GM12878 (cell line): ENCODE results near the gene HYCC2. TPM values are rescaled to one million over a fixed set of nuclear protein-coding genes. Genes with fewer than 3 reads are reported as not detected.

ENCODE experiments used
- ATAC-seq: fragments of 200-7000 bp; cut with Tn5 transposase; 3 replicates; pipeline ENCODE4 v1.9.1; 2020; ENCODE audit warnings: mild to moderate bottlenecking, moderate library complexity
- BruUV-seq: library from RNA; stranded (reverse); fragments of 400-500 nt; replicated peaks from 2 replicates; lab custom pipeline; 2021; lab: Mats Ljungman, UMichigan
- CTCF ChIA-PET: fragments of 300-600 bp; sonication (Branson Sonifier 250); formaldehyde crosslinking; extraction: SDS; loops from one replicate; lab custom pipeline; 2021; ENCODE audit warnings: inconsistent platforms; lab: Yijun Ruan, JAX
- POLR2A ChIA-PET: fragments of 350-600 bp; formaldehyde crosslinking; extraction: SDS; loops from one replicate; lab custom pipeline; 2021; ENCODE audit warnings: inconsistent platforms; lab: Charles Lee
- RAD21 ChIA-PET: fragments of 300-600 bp; sonication (Branson Sonifier 250); formaldehyde crosslinking; loops from one replicate; lab custom pipeline; 2023; ENCODE audit warnings: antibody characterized with exemption; ENCODE audit not compliant: unreplicated experiment; lab: Charles Lee
- SMC1A ChIA-PET: fragments of 300-600 bp; sonication (Branson Sonifier 250); formaldehyde crosslinking; loops from one replicate; lab custom pipeline; 2023; ENCODE audit not compliant: unreplicated experiment, uncharacterized antibody; lab: Charles Lee
- DNase-seq: peaks from one replicate; pipeline ENCODE4 v3.0.0-alpha.2; 2011; ENCODE audit warnings: low read depth, low spot score
- FAIRE-seq: peaks from 3 replicates; lab custom pipeline; 2011; peaks lifted over from hg19 to GRCh38; lab: Jason Lieb, UNC
- H2AFZ ChIP-seq: 2 replicates; pipeline ENCODE4 v1.6.0; 2011; ENCODE audit warnings: low read depth, low read length, control low read depth; ENCODE audit not compliant: control insufficient read depth
- H3K27ac ChIP-seq: 2 replicates; pipeline ENCODE4 v1.5.1; 2011; ENCODE audit warnings: control low read depth; ENCODE audit not compliant: control insufficient read depth, insufficient read depth
- H3K27me3 ChIP-seq, 2 experiments: replicated peaks in 1 of 2; 2 replicates each; pipeline versions ENCODE4 v1.6.0 to v1.6.1; 2011; ENCODE audit warnings: low read length in 1 of 2; ENCODE audit not compliant: control insufficient read depth in 2 of 2, insufficient read depth in 2 of 2
- H3K36me3 ChIP-seq, 2 experiments: 2 replicates each; pipeline ENCODE4 v1.5.1; 2011; ENCODE audit warnings: low read length in 1 of 2; ENCODE audit not compliant: control insufficient read depth in 2 of 2, insufficient read depth in 2 of 2
- H3K4me1 ChIP-seq: 2 replicates; pipeline ENCODE4 v1.6.1; 2011; ENCODE audit warnings: mild to moderate bottlenecking, low read length, moderate library complexity, mixed read lengths; ENCODE audit not compliant: control insufficient read depth, insufficient read depth
- H3K4me2 ChIP-seq: 2 replicates; pipeline ENCODE4 v1.6.0; 2011; ENCODE audit warnings: control low read depth; ENCODE audit not compliant: control insufficient read depth, insufficient read depth
- H3K4me3 ChIP-seq: fragments of 200-600 bp; sonication (generic); 2 replicates; pipeline ENCODE4 v1.5.1; 2016
- H3K79me2 ChIP-seq: 2 replicates; pipeline ENCODE4 v1.6.0; 2011; ENCODE audit warnings: low read length; ENCODE audit not compliant: control insufficient read depth, insufficient read depth
- H3K9ac ChIP-seq: 2 replicates; pipeline ENCODE4 v1.8.0; 2011; ENCODE audit warnings: low read length, control low read depth, mixed read lengths; ENCODE audit not compliant: control insufficient read depth, insufficient read depth
- H3K9me3 ChIP-seq: replicated peaks from 3 replicates; pipeline ENCODE4 v1.5.1; 2011; ENCODE audit warnings: mild to moderate bottlenecking, low read length; ENCODE audit not compliant: control insufficient read depth, insufficient read depth
- H4K20me1 ChIP-seq: 2 replicates; pipeline ENCODE4 v1.6.0; 2011; ENCODE audit not compliant: control insufficient read depth, insufficient read depth
- BMI1 ChIP-seq: fragments of 450-650 bp; IDR thresholded peaks from 2 replicates; pipeline ENCODE4 v1.6.1; 2016; ENCODE audit warnings: mild to moderate bottlenecking, moderate library complexity, borderline replicate concordance
- CHD4 ChIP-seq: fragments of 200-600 bp; sonication (generic); IDR thresholded peaks from 2 replicates; pipeline ENCODE4 v1.6.1; 2016; ENCODE audit warnings: mild to moderate bottlenecking
- EP300 ChIP-seq, 2 experiments: fragments of 150-350 bp in 1 of 2; IDR thresholded peaks; 2 replicates each; pipeline ENCODE4 v1.6.1; 2011 to 2012; ENCODE audit warnings: low read depth in 2 of 2, low read length in 2 of 2, borderline replicate concordance in 1 of 2, improper control_type of control experiment in 1 of 2, inconsistent platforms in 1 of 2; ENCODE audit not compliant: control insufficient read depth in 1 of 2
- HDAC2 ChIP-seq: fragments of 200-600 bp; sonication (generic); IDR thresholded peaks from 2 replicates; pipeline ENCODE4 v1.6.1; 2017
- MTA2 ChIP-seq: fragments of 450-650 bp; IDR thresholded peaks from 2 replicates; pipeline ENCODE4 v1.6.1; 2016; ENCODE audit warnings: low read depth, mild to moderate bottlenecking, moderate library complexity
- NFIC ChIP-seq: IDR thresholded peaks from 2 replicates; pipeline ENCODE4 v1.6.1; 2012; ENCODE audit warnings: low read depth, mild to moderate bottlenecking, inconsistent platforms, low read length, moderate library complexity
- NR2C2 ChIP-seq: IDR thresholded peaks from 2 replicates; pipeline ENCODE4 v1.6.1; 2011; ENCODE audit warnings: borderline replicate concordance, low read depth; ENCODE audit not compliant: control insufficient read depth, insufficient read length
- RAD21 ChIP-seq: IDR thresholded peaks from 2 replicates; pipeline ENCODE4 v1.6.1; 2011; ENCODE audit warnings: mild to moderate bottlenecking, low read depth, low read length, moderate library complexity; ENCODE audit not compliant: insufficient read depth
- REST ChIP-seq: IDR thresholded peaks from 2 replicates; pipeline ENCODE4 v1.6.1; 2012; ENCODE audit warnings: mild to moderate bottlenecking, low read depth, low read length
- TCF3 ChIP-seq: IDR thresholded peaks from 2 replicates; pipeline ENCODE4 v1.6.1; 2012; ENCODE audit warnings: low read depth, mild to moderate bottlenecking, low read length, borderline replicate concordance; ENCODE audit not compliant: insufficient read depth
- USF1 ChIP-seq: IDR thresholded peaks from 2 replicates; pipeline ENCODE4 v1.6.1; 2011; ENCODE audit warnings: borderline replicate concordance, low read depth, mild to moderate bottlenecking, moderate library complexity, mixed read lengths, low read length; ENCODE audit not compliant: insufficient read depth; ENCODE audit errors: extremely low read length
- ZBTB40 ChIP-seq: fragments of 450-650 bp; IDR thresholded peaks from 2 replicates; pipeline ENCODE4 v1.6.1; 2016; ENCODE audit warnings: mild to moderate bottlenecking, moderate library complexity, borderline replicate concordance
- ZNF622 ChIP-seq: fragments of 450-650 bp; IDR thresholded peaks from 2 replicates; pipeline ENCODE4 v1.6.1; 2017; ENCODE audit warnings: mild to moderate bottlenecking, inconsistent platforms
- WGBS: methylation state at CpG from one replicate; pipeline ENCODE4 v1.1.6; 2016; ENCODE audit warnings: low lambda C conversion rate; ENCODE audit not compliant: insufficient replicate concordance, insufficient coverage; ENCODE audit errors: missing lambda C conversion rate; 5-methylcytosine and 5-hydroxymethylcytosine counted together
- in situ Hi-C: fragments of 300-500 bp; cut with MboI; formaldehyde crosslinking; loops from 9 replicates; pipeline ENCODE4 v1.14.3; 2018; ENCODE audit warnings: mixed read lengths
- intact Hi-C: fragments of 100-400 bp; cut with micrococcal nuclease; formaldehyde crosslinking; loops from one replicate; pipeline ENCODE4 v1.14.2; 2022; ENCODE audit not compliant: unreplicated experiment
- polyA plus RNA-seq, 11 experiments: library from polyadenylated mRNA; depleted of rRNA in 4 of 11; unstranded in 6 of 11; stranded (reverse) in 5 of 11; fragments of >200 nt; fragmentation: Nextera tagmentation in 4 of 11; fragmentation: Illumina TruSeq in 1 of 11; extraction: Ambion mirVana in 4 of 11; extraction: Trizol in 1 of 11; gene quantifications; 1 replicate in 1 of 11; 2 replicates in 10 of 11; pipeline versions ENCODE4 v1.2.1 to v1.2.3, GENCODE V29; 2011 to 2016; ENCODE audit warnings: inconsistent platforms in 2 of 11, missing spikeins in 2 of 11, low read depth in 1 of 11
- total RNA-seq, 4 experiments: library from RNA; depleted of rRNA in 3 of 4; stranded (reverse); fragments of >200 nt in 3 of 4; fragmentation: Illumina TruSeq in 1 of 4; extraction: Trizol in 1 of 4; gene quantifications; 2 replicates each; pipeline versions ENCODE4 v1.2.1 to v1.2.3, GENCODE V29; 2013 to 2021

Gene HYCC2
- total and polyA plus RNA-seq, 10 of the 15 experiments (the other 5 are each of a cell fraction or from before 2014, with no cell fraction given): 3.4 to 17.4 (median 8.0) TPM

- BruUV-seq: no TSS peak
- H3K36me3 ChIP-seq: no peaks in the 10 kb centered on the region
- DNase-seq (no peak), ATAC-seq (peak; percentile 39), FAIRE-seq (no peak)
- intact Hi-C loops (loop anchor here (2.0 to 5.0 kb wide), 5 partner anchors 46 to 228 kb away; partner anchors contain the start of genes HYCC2, NIF3L1, ORC2 and PPIL3), in situ Hi-C loops (no loop called here)
- WGBS: under 1% methylated on average over 22 of the region's 22 CpGs
- peak overlapping the region; percentile 82 for H3K4me3 ChIP-seq
- ChIA-PET SMC1A (interaction anchor here (0.7 to 9.4 kb wide), 21 partner anchors 14 to 161 kb away, joined by 3 to 143 read pairs (median 4); partner anchors contain the start of genes CASP10, NDUFB3 and ORC2), CTCF (interaction anchor here (0.7 to 5.0 kb wide), 22 partner anchors 10 to 216 kb away, joined by 3 to 53 read pairs (median 6); partner anchors contain the start of genes CASP10 and HYCC2), POLR2A (interaction anchor here (0.8 to 7.0 kb wide), 15 partner anchors 14 to 254 kb away, joined by 3 to 127 read pairs (median 4); partner anchors contain the start of genes HYCC2, NDUFB3, NIF3L1 and ORC2), RAD21 (interaction anchor here (0.7 to 7.7 kb wide), 11 partner anchors 36 to 304 kb away, joined by 3 to 71 read pairs (median 7); partner anchors contain the start of genes CASP10, NDUFB3 and ORC2)
- H3K9ac ChIP-seq: peak overlapping the region; percentile 99
- H2AFZ ChIP-seq: peak overlapping the region; percentile 81
- H3K4me1 ChIP-seq: peaks cover 7% of the 10 kb centered on the region
- H3K9me3 ChIP-seq: no peaks in the 10 kb centered on the region
- no peaks in the 10 kb centered on the region for H3K27me3 ChIP-seq
- peaks cover 74% of the 10 kb centered on the region for H3K79me2 ChIP-seq
- peak overlapping the region; percentile 98 for H3K4me2 ChIP-seq
- H4K20me1 ChIP-seq: no peaks in the 10 kb centered on the region
- peak overlapping the region; percentile 99 for H3K27ac ChIP-seq
- TF ChIP-seq NR2C2 (no peak), EP300 (IDR thresholded peaks at IDR 0.05; ENCODE audit: borderline replicate concordance in 1 of 2, control insufficient read depth in 1 of 2, low read depth in 2 of 2, low read length in 2 of 2) (peak in 1 of 2 experiments; percentile 36; a peak in 1 of 4 replicates), REST (no peak), USF1 (no peak), BMI1 (no peak), ZBTB40 (peak; percentile 3; the same call in 1 of the 2 replicates), TCF3 (no peak), CHD4 (no peak), ZNF622 (no peak), MTA2 (no peak), NFIC (no peak), HDAC2 (no peak), RAD21 (peak; percentile 39)
Measured at GRCh38 chr2:201116959-201117734, 45.7 kb upstream of the HYCC2 start.
